ENCODE measurements around the gene ELF3. TPM values are rescaled to one million over a fixed set of nuclear protein-coding genes. Genes with fewer than 3 reads are reported as not detected.

The ELF3 gene
- total and polyA plus RNA-seq, 2 of the 4 experiments (the other 2 are of a cell fraction) = under 0.01 to 0.38 TPM

DNA sequence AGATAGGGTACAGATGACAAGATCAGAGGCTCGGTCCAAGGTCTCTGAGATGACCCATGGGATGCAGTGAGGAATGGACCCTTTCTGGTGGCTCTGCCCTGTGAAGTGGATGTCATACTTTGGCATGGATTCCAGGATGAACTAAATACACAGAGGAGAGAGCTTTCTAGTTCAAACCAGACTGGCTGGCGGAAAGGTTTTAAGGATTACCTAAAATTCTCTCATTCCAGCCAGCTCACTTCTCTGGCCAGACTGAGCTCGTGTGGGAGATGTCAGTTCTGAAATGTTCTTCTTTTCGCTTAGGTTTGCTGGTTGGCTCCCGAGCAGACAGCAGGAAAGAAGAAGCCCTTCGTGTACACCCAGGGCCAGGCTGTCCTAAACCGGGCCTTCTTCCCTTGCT is 21.8 kb upstream of the ELF3 start:
- TF ChIP-seq MAFK (IDR thresholded peaks at IDR 0.05; ENCODE audit: low read depth, low read length) (no peak), FOS (IDR thresholded peaks at IDR 0.05; ENCODE audit: low read depth, low read length) (no peak), CEBPB (IDR thresholded peaks at IDR 0.05; ENCODE audit: low read depth, low read length) (no peak), POLR2A (IDR thresholded peaks at IDR 0.05; ENCODE audit: low read depth, low read length) (no peak), BHLHE40 (IDR thresholded peaks at IDR 0.05; ENCODE audit: low read depth, low read length) (no peak), CTCF (conservative IDR thresholded peaks at IDR 0.05; ENCODE audit: low read depth, low read length) (no peak), RFX5 (IDR thresholded peaks at IDR 0.05; ENCODE audit: low read depth, low read length) (no peak), RAD21 (IDR thresholded peaks at IDR 0.05; ENCODE audit: low read length) (no peak), MXI1 (IDR thresholded peaks at IDR 0.05; ENCODE audit: borderline replicate concordance, low read depth, low read length) (no peak), USF2 (IDR thresholded peaks at IDR 0.05; ENCODE audit: low read depth, low read length) (no peak), MAZ (IDR thresholded peaks at IDR 0.05; ENCODE audit: borderline replicate concordance, low read depth, low read length) (no peak), ELK1 (IDR thresholded peaks at IDR 0.05; ENCODE audit: borderline replicate concordance, low read depth, low read length) (no peak), NFE2L2 (IDR thresholded peaks at IDR 0.05; ENCODE audit: low read depth, low read length) (no peak)
- no peak overlapping the region for H4K5ac ChIP-seq (ENCODE audit: low read depth, low read length)
- ChIA-PET POLR2A (ENCODE audit: unreplicated experiment) (interaction anchor here (0.5 kb wide), 1 partner anchor 31 kb away, joined by 3 read pairs; no protein-coding TSS in a partner anchor), CTCF (no interaction called here)
- H3K56ac ChIP-seq (ENCODE audit: extremely low read depth, insufficient read depth, low read length) = no peak overlapping the region
- WGBS, 2 experiments (ENCODE audit: extremely low coverage in 2 of 2, insufficient read length in 1 of 2) = 100% methylated on average over 4 of the region's 7 CpGs; no CpG with 5 or more reads in 1 of the 2 experiments
- no peak overlapping the region for H2BK20ac ChIP-seq (ENCODE audit: low read depth, low read length)
- H3K9me3 ChIP-seq (ENCODE audit: control insufficient read depth, insufficient read depth, low read length) = no peaks in the 10 kb centered on the region
- H3K9ac ChIP-seq (ENCODE audit: low read depth, low read length) = no peak overlapping the region
- no peak for DNase-seq
- in situ Hi-C loops (cut with MboI; ENCODE audit: low sequenced_read_pairs) (no loop called here), dilution Hi-C loops (cut with HindIII; ENCODE audit: low sequenced_read_pairs, unreplicated experiment) (no loop called here), intact Hi-C loops (cut with micrococcal nuclease) (no loop called here)
- H3K36me3 ChIP-seq (ENCODE audit: control insufficient read depth, insufficient read depth, low read length) = peaks cover 32% of the 10 kb centered on the region
- peaks cover 24 to 53% of the 10 kb centered on the region in 2 experiments for H3K79me1 ChIP-seq (ENCODE audit: low read depth in 1 of 2, low read length in 2 of 2)
- no peaks in the 10 kb centered on the region; the same call in 1 of the 2 replicates for H3K4me1 ChIP-seq (ENCODE audit: control insufficient read depth, insufficient read depth, low read length)
- H3K4me2 ChIP-seq (ENCODE audit: low read depth, low read length) = no peak overlapping the region
- H2AK9ac ChIP-seq (replicated peaks; ENCODE audit: low read depth, low read length, poor library complexity) = no peak overlapping the region
- no peak overlapping the region for H2BK15ac ChIP-seq (ENCODE audit: low read depth, low read length)
- no peak overlapping the region for H4K91ac ChIP-seq (ENCODE audit: insufficient read depth, low read depth, low read length)
- no peak overlapping the region for H3K23ac ChIP-seq (ENCODE audit: low read depth, low read length)
- no peak overlapping the region for H3K14ac ChIP-seq (replicated peaks; ENCODE audit: low read depth, low read length)
- no peak overlapping the region for H2BK120ac ChIP-seq (ENCODE audit: low read depth, low read length)
- H4K8ac ChIP-seq (ENCODE audit: low read depth in 2 of 2, low read length in 2 of 2) = no peak overlapping the region
- no peak overlapping the region for H3K18ac ChIP-seq (ENCODE audit: low read depth, low read length)
- no peak overlapping the region for H3K27ac ChIP-seq (ENCODE audit: insufficient read depth, low read length)
- no peaks in the 10 kb centered on the region for H3K27me3 ChIP-seq (ENCODE audit: control insufficient read depth, insufficient read depth, low read length)
- H2AK5ac ChIP-seq (ENCODE audit: low read depth, low read length) = no peak overlapping the region
- H3K4me3 ChIP-seq (ENCODE audit: insufficient read depth, low read depth, low read length) = no peak overlapping the region
- BruUV-seq (replicated peaks) = no TSS peak
- no peak for ATAC-seq (ENCODE audit: low read depth)
- H2AFZ ChIP-seq (replicated peaks; ENCODE audit: low read length, poor library complexity) = no peak overlapping the region
- H4K20me1 ChIP-seq (ENCODE audit: insufficient read depth, low read length) = no peaks in the 10 kb centered on the region; the same call in 1 of the 2 replicates
- H3K4ac ChIP-seq (ENCODE audit: low read depth, low read length) = no peak overlapping the region
- peaks cover 12% of the 10 kb centered on the region; the same call in 1 of the 2 replicates for H3K9me1 ChIP-seq (ENCODE audit: insufficient read depth, low read length)
- no peak overlapping the region for H2BK5ac ChIP-seq (ENCODE audit: low read depth, low read length, poor library complexity, severe bottlenecking)
